SK-N-MC (cell line): ENCODE results near the gene EAPP.
"Not testable (repeated sequence)": the region's sequence is repeated elsewhere in the genome, so short reads cannot be mapped to it uniquely, and the experiment has no call there.

Experiments used
- DNase-seq: peaks from one replicate; pipeline ENCODE4 v3.0.0-alpha.2; 2011; ENCODE audit warnings: low read depth, low spot score
- H3K27ac ChIP-seq: fragments of 200-600 bp; sonication (generic); 2 replicates; pipeline ENCODE4 v1.5.1; 2016; ENCODE audit warnings: mixed run types
- H3K36me3 ChIP-seq: fragments of 200-600 bp; sonication (generic); 2 replicates; pipeline ENCODE4 v1.6.1; 2017; ENCODE audit warnings: antibody characterized with exemption, low read length, mixed read lengths; ENCODE audit not compliant: insufficient read depth
- H3K4me3 ChIP-seq: fragments of 200-600 bp; sonication (generic); 2 replicates; pipeline ENCODE4 v1.5.1; 2016
- H3K9ac ChIP-seq: fragments of 200-600 bp; sonication (generic); 2 replicates; pipeline ENCODE4 v1.8.0; 2017; ENCODE audit warnings: mixed run types, mixed read lengths; ENCODE audit not compliant: insufficient read length
- H3K9me3 ChIP-seq: fragments of 200-600 bp; sonication (generic); 2 replicates; pipeline ENCODE4 v1.6.1; 2017; ENCODE audit warnings: low read depth, mild to moderate bottlenecking, antibody characterized with exemption, low read length, moderate library complexity, mixed read lengths
- EZH2 ChIP-seq: fragments of 200-600 bp; sonication (generic); IDR thresholded peaks from one replicate; pipeline ENCODE4 v1.6.1; 2017; ENCODE audit warnings: antibody characterized with exemption
- FOXP2 ChIP-seq: optimal IDR thresholded peaks from 2 replicates; pipeline ENCODE3; 2011; ENCODE audit warnings: mild to moderate bottlenecking, moderate library complexity; ENCODE audit not compliant: insufficient read depth; ENCODE audit errors: extremely low read length, control extremely low read depth
- POLR2AphosphoS5 ChIP-seq: IDR thresholded peaks from 2 replicates; pipeline ENCODE4 v1.6.1; 2012; ENCODE audit warnings: mild to moderate bottlenecking, low read depth, low read length, borderline replicate concordance

The EAPP gene

DNA sequence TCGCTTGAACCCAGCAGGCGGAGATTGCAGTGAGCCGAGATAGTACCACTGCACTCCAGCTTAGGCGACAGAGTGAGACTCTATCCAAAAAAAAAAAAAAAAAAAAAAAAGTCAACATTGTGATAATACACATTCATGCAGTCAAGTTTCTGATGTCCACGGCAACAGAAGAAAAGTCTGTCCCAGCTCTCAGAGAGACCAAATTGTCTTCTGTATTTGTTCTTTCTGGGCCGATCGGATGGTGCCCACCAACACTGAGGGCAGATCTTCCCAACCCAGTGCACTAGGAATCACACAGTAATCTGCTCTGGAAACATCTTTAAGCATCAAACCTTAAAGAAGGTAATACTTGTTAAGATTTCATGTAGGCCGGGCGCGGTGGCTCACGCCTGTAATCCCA is 31.6 kb downstream of the EAPP start:
- no peak overlapping the region for H3K9ac ChIP-seq
- TF ChIP-seq EZH2 = no peak
- no peak for TF ChIP-seq POLR2AphosphoS5
- TF ChIP-seq FOXP2 = no peak
- no peaks in the 10 kb centered on the region for H3K9me3 ChIP-seq
- no peak for DNase-seq
- H3K4me3 ChIP-seq = no peak overlapping the region
- no peak overlapping the region for H3K27ac ChIP-seq
- H3K36me3 ChIP-seq = no peaks in the 10 kb centered on the region

- H3K9ac ChIP-seq = no peak overlapping the region
- H3K36me3 ChIP-seq = no peaks in the 10 kb centered on the region
- no peaks in the 10 kb centered on the region for H3K9me3 ChIP-seq
- no peak overlapping the region for H3K27ac ChIP-seq
- TF ChIP-seq POLR2AphosphoS5 (no peak), FOXP2 (no peak), EZH2 (no peak)
- no peak for DNase-seq
- H3K4me3 ChIP-seq = no peak overlapping the region
These were observed 32.0 kb downstream of the EAPP start for GRCh38 chr14:34507459-34507858.

DNA sequence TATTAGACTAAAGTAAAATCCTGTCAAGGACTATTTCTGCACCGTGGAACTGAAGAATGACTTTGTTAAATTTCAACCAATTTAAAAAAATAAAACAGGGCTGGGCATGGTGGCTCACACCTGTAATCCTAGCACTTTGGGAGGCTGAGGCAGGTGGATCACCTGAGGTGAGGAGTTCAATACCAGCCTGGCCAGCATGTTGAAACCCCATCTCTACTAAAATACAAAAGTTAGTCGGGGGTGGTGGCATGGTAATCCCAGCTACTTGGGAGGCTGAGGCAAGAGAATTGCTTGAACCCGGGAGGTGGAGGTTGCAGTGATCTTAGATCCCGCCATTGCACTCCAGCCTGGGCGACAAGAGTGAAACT is 34.4 kb downstream of the EAPP start:
- DNase-seq, H3K9me3 ChIP-seq, H3K4me3 ChIP-seq, H3K9ac ChIP-seq, H3K27ac ChIP-seq, H3K36me3 ChIP-seq: not testable (repeated sequence)

GRCh38 chr14:34504027-34504426 is 35.5 kb downstream of the EAPP start:
- H3K4me3 ChIP-seq, H3K27ac ChIP-seq, H3K9me3 ChIP-seq, DNase-seq, H3K9ac ChIP-seq, H3K36me3 ChIP-seq: not testable (repeated sequence)

GRCh38 chr14:34502545-34503225 is 36.8 kb downstream of the EAPP start:
- Histone ChIP-seq H3K9me3 (no peaks in the 10 kb centered on the region), H3K27ac (peak overlapping the region; percentile 61; the same call in 1 of the 2 replicates), H3K36me3 (no peaks in the 10 kb centered on the region), H3K4me3 (no peak overlapping the region), H3K9ac (no peak overlapping the region)
- no peak for TF ChIP-seq FOXP2
- TF ChIP-seq EZH2 = no peak
- no peak for DNase-seq

DNA sequence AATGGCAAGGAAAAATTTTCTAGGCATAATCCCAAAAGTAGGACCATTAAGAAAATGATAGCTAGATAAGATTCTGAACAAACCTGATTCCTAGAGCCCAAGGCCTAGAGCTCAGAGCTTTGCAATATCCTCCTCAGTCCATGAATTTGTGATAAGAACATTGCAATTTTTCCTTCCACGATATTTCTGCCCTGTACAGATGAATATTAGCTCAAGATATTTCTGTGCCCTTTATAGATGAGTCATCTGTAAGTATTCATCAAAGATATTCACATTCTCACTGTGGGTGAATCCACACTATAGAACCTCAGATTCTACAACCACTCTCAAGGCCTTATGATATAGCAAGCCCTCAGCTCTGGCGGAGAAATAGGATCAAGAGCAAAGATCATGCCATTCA is 37.5 kb downstream of the EAPP start:
- Histone ChIP-seq H3K27ac (no peak overlapping the region; the same call in 1 of the 2 replicates), H3K9me3 (no peaks in the 10 kb centered on the region), H3K9ac (no peak overlapping the region), H3K36me3 (no peaks in the 10 kb centered on the region), H3K4me3 (no peak overlapping the region)
- no peak for DNase-seq
- no peak for TF ChIP-seq EZH2
- TF ChIP-seq FOXP2 = no peak
- no peak for TF ChIP-seq POLR2AphosphoS5

GRCh38 chr14:34501004-34501580 is 38.4 kb downstream of the EAPP start:
- no peak for DNase-seq
- no peak overlapping the region for H3K27ac ChIP-seq
- no peak overlapping the region for H3K4me3 ChIP-seq
- no peak overlapping the region for H3K9ac ChIP-seq
- no peaks in the 10 kb centered on the region for H3K9me3 ChIP-seq
- H3K36me3 ChIP-seq = no peaks in the 10 kb centered on the region
- TF ChIP-seq FOXP2 (no peak), EZH2 (no peak), POLR2AphosphoS5 (no peak)

DNA sequence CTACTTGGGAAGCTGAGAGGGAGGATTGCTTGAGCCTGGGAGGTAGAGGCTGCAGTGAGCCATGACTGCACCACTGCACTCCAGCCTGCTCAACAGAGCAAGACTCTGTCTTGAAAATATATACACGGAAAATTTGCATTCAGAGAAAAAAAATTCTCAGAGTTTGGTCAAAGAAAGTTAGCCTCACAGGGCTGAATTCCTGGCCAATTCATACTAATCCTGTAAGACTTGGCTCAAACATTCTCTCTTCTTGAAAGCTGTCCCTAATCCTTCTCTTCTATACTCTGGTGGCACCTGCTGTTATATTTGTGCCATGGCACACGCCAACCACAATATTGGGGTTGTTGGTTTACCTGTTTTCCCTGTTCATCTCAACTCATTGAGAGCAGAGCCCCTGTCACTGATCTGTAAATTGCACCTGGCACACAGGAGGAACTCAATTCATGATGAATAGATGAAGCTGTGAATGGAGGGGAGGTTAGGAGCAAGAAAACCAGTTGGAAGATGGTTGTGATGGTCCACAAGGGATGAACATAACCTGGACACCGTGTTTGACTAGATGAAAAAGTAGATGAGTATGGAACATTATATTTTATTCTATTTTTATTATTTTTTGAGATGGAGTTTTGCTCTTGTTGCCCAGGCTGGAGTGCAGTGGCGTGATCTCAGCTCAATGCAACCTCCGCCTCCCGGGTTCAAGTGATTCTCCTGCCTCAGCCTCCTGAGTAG is 40.7 kb downstream of the EAPP start:
- Histone ChIP-seq H3K4me3 (no peak overlapping the region), H3K9me3 (no peaks in the 10 kb centered on the region), H3K36me3 (no peaks in the 10 kb centered on the region), H3K27ac (no peak overlapping the region), H3K9ac (no peak overlapping the region)
- no peak for DNase-seq
- TF ChIP-seq EZH2 = no peak
- no peak for TF ChIP-seq FOXP2
- TF ChIP-seq POLR2AphosphoS5 = no peak

DNA sequence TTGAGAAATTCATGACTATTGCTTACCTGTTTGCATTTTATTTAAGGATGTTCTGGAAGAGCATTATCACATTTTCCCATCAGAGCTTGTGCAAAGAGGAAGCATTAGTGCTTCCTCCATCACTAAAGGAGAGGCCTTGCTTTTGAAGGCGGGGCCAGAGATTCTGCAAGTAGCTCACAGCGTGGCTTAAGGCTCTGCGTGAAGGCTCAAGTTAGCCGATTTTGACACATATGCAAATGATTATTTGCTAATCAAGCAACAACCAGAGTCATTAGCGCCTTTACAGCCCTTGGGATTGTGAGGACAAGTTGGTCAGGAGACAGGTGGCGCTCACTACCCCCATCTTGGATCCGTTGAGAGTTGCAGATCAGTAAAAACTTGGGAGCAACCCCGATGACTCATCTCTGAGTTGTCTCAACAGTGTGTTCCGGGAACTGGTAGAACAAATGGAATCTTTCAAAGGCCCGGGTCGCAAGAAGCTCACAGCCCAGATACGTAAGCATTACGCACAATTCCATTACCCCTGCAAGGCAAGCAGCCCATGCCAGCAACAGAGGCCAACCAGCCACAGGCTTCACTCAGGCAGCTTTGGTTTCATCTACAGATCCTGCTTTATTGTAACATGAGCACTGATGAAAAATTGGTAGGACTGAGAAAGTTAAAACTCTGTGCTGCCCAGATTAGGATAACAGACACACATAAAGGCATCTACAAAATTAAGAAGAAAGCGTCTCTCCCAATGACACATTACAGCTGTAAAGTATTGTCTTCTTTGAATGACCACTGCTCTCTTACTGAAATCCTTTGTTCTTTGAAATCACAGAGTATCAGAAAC is 42.6 kb downstream of the EAPP start:
- no peak overlapping the region for H3K4me3 ChIP-seq
- no peak overlapping the region for H3K27ac ChIP-seq
- no peak overlapping the region for H3K9ac ChIP-seq
- no peaks in the 10 kb centered on the region for H3K36me3 ChIP-seq
- H3K9me3 ChIP-seq = no peaks in the 10 kb centered on the region
- TF ChIP-seq POLR2AphosphoS5 (no peak), EZH2 (no peak), FOXP2 (no peak)
- DNase-seq = no peak
